ENCODE data around the gene SDR42E1. TPM values are rescaled to one million over a fixed set of nuclear protein-coding genes. Genes with fewer than 3 reads are reported as not detected.
"Not testable (repeated sequence)": the region's sequence is repeated elsewhere in the genome, so short reads cannot be mapped to it uniquely, and the experiment has no call there.

Gene SDR42E1
- total RNA-seq, 2 experiments from 2014 or later, result 12.0 to 12.4 TPM

GRCh38 chr16:81996664-81997509 lies 14.4 kb downstream of the SDR42E1 start:
- POLR2A ChIA-PET, result no interaction called here
- H3K27me3 Mint-ChIP-seq (ENCODE audit: low read depth), result no peaks in the 10 kb centered on the region
- no peak for DNase-seq
- no peaks in the 10 kb centered on the region for H3K9me3 Mint-ChIP-seq (ENCODE audit: insufficient read depth)
- no peak for ATAC-seq
- CTCF ChIA-PET, result interaction anchor here (1.1 to 1.3 kb wide), 2 partner anchors 78 to 233 kb away, joined by 3 read pairs; no protein-coding TSS in a partner anchor
- no peak overlapping the region for H3K4me3 Mint-ChIP-seq
- H3K4me1 Mint-ChIP-seq (ENCODE audit: low read depth), result no peaks in the 10 kb centered on the region
- no peak overlapping the region for H3K27ac Mint-ChIP-seq
- peaks cover 35% of the 10 kb centered on the region for H3K36me3 Mint-ChIP-seq (ENCODE audit: low read depth)

- no peaks in the 10 kb centered on the region for H3K9me3 Mint-ChIP-seq (ENCODE audit: insufficient read depth)
- peaks cover 29% of the 10 kb centered on the region for H3K36me3 Mint-ChIP-seq (ENCODE audit: low read depth)
- ChIA-PET POLR2A (no interaction called here), CTCF (no interaction called here)
- no peaks in the 10 kb centered on the region for H3K27me3 Mint-ChIP-seq (ENCODE audit: low read depth)
- no peak overlapping the region for H3K27ac Mint-ChIP-seq
- no peak for ATAC-seq
- DNase-seq, result no peak
- no peak overlapping the region for H3K4me3 Mint-ChIP-seq
- no peaks in the 10 kb centered on the region for H3K4me1 Mint-ChIP-seq (ENCODE audit: low read depth)
Measured at GRCh38 chr16:81995651-81996050, 15.6 kb downstream of the SDR42E1 start.

GRCh38 chr16:81994485-81994884 lies 16.8 kb downstream of the SDR42E1 start:
- Mint-ChIP-seq H3K4me1 (ENCODE audit: low read depth) (no peaks in the 10 kb centered on the region), H3K27me3 (ENCODE audit: low read depth) (no peaks in the 10 kb centered on the region), H3K4me3 (no peak overlapping the region), H3K9me3 (ENCODE audit: insufficient read depth) (no peaks in the 10 kb centered on the region), H3K36me3 (ENCODE audit: low read depth) (peaks cover 23% of the 10 kb centered on the region), H3K27ac (no peak overlapping the region)
- ATAC-seq (no peak), DNase-seq (no peak)
- CTCF ChIA-PET, result no interaction called here
- POLR2A ChIA-PET, result no interaction called here

GRCh38 chr16:81992859-81993258 lies 18.4 kb downstream of the SDR42E1 start:
- no peak overlapping the region for H3K4me3 Mint-ChIP-seq

GRCh38 chr16:81987706-81988105 lies 23.6 kb downstream of the SDR42E1 start:
- no peaks in the 10 kb centered on the region for H3K36me3 Mint-ChIP-seq (ENCODE audit: low read depth)
- no peaks in the 10 kb centered on the region for H3K9me3 Mint-ChIP-seq (ENCODE audit: insufficient read depth)
- H3K4me3 Mint-ChIP-seq, result no peak overlapping the region
- no peak overlapping the region for H3K27ac Mint-ChIP-seq
- no peaks in the 10 kb centered on the region for H3K4me1 Mint-ChIP-seq (ENCODE audit: low read depth)
- ChIA-PET CTCF (no interaction called here), POLR2A (no interaction called here)
- DNase-seq, result no peak
- H3K27me3 Mint-ChIP-seq (ENCODE audit: low read depth), result peaks cover 8% of the 10 kb centered on the region
- no peak for ATAC-seq

More at GRCh38 chr16:81992859-81993258, 18.4 kb downstream of the SDR42E1 start:
- POLR2A ChIA-PET, result no interaction called here
- ATAC-seq, result no peak
- no peak overlapping the region for H3K27ac Mint-ChIP-seq
- H3K4me1 Mint-ChIP-seq (ENCODE audit: low read depth), result no peaks in the 10 kb centered on the region
- H3K27me3 Mint-ChIP-seq (ENCODE audit: low read depth), result no peaks in the 10 kb centered on the region
- no peaks in the 10 kb centered on the region for H3K9me3 Mint-ChIP-seq (ENCODE audit: insufficient read depth)
- H3K36me3 Mint-ChIP-seq (ENCODE audit: low read depth), result peaks cover 11% of the 10 kb centered on the region
- CTCF ChIA-PET, result no interaction called here
- no peak for DNase-seq

- H3K27ac Mint-ChIP-seq, result no peak overlapping the region
- H3K27me3 Mint-ChIP-seq (ENCODE audit: low read depth), result peaks cover 10% of the 10 kb centered on the region
- H3K4me3 Mint-ChIP-seq, result no peak overlapping the region
- no peaks in the 10 kb centered on the region for H3K36me3 Mint-ChIP-seq (ENCODE audit: low read depth)
- ATAC-seq (no peak), DNase-seq (no peak)
- H3K9me3 Mint-ChIP-seq (ENCODE audit: insufficient read depth), result no peaks in the 10 kb centered on the region
- ChIA-PET POLR2A (no interaction called here), CTCF (no interaction called here)
- no peaks in the 10 kb centered on the region for H3K4me1 Mint-ChIP-seq (ENCODE audit: low read depth)
Measured at GRCh38 chr16:81987121-81987520, 24.1 kb downstream of the SDR42E1 start.

GRCh38 chr16:81977335-81977942 lies 33.8 kb downstream of the SDR42E1 start:
- ATAC-seq; H3K36me3 Mint-ChIP-seq (ENCODE audit: low read depth); CTCF ChIA-PET; DNase-seq; POLR2A ChIA-PET; H3K4me1 Mint-ChIP-seq (ENCODE audit: low read depth); H3K27ac Mint-ChIP-seq; H3K27me3 Mint-ChIP-seq (ENCODE audit: low read depth); H3K9me3 Mint-ChIP-seq (ENCODE audit: insufficient read depth); H3K4me3 Mint-ChIP-seq: not testable (repeated sequence)

GRCh38 chr16:81975637-81976036 lies 35.6 kb downstream of the SDR42E1 start:
- H3K4me3 Mint-ChIP-seq, result no peak overlapping the region
- CTCF ChIA-PET, result no interaction called here
- H3K4me1 Mint-ChIP-seq (ENCODE audit: low read depth), result no peaks in the 10 kb centered on the region
- no peak for DNase-seq
- no peaks in the 10 kb centered on the region for H3K36me3 Mint-ChIP-seq (ENCODE audit: low read depth)
- H3K9me3 Mint-ChIP-seq (ENCODE audit: insufficient read depth), result no peaks in the 10 kb centered on the region
- POLR2A ChIA-PET, result no interaction called here
- H3K27ac Mint-ChIP-seq, result no peak overlapping the region
- ATAC-seq, result no peak
- peaks cover 9% of the 10 kb centered on the region for H3K27me3 Mint-ChIP-seq (ENCODE audit: low read depth)

- no peaks in the 10 kb centered on the region for H3K9me3 Mint-ChIP-seq (ENCODE audit: insufficient read depth)
- H3K27ac Mint-ChIP-seq, result no peak overlapping the region
- no peaks in the 10 kb centered on the region for H3K4me1 Mint-ChIP-seq (ENCODE audit: low read depth)
- POLR2A ChIA-PET, result no interaction called here
- H3K4me3 Mint-ChIP-seq, result no peak overlapping the region
- DNase-seq, result no peak
- CTCF ChIA-PET, result no interaction called here
- peaks cover 14% of the 10 kb centered on the region for H3K27me3 Mint-ChIP-seq (ENCODE audit: low read depth)
- ATAC-seq, result no peak
- H3K36me3 Mint-ChIP-seq (ENCODE audit: low read depth), result no peaks in the 10 kb centered on the region
Measured at GRCh38 chr16:81973737-81974136, 37.5 kb downstream of the SDR42E1 start.

GRCh38 chr16:81971853-81972252 lies 39.4 kb downstream of the SDR42E1 start:
- Mint-ChIP-seq H3K36me3 (ENCODE audit: low read depth) (no peaks in the 10 kb centered on the region), H3K4me1 (ENCODE audit: low read depth) (no peaks in the 10 kb centered on the region), H3K27ac (no peak overlapping the region), H3K4me3 (no peak overlapping the region), H3K27me3 (ENCODE audit: low read depth) (peaks cover 23% of the 10 kb centered on the region), H3K9me3 (ENCODE audit: insufficient read depth) (no peaks in the 10 kb centered on the region)
- ATAC-seq (no peak), DNase-seq (no peak)
- POLR2A ChIA-PET, result no interaction called here
- CTCF ChIA-PET, result no interaction called here

GRCh38 chr16:81967358-81967757 lies 43.9 kb downstream of the SDR42E1 start:
- DNase-seq, result no peak
- H3K4me1 Mint-ChIP-seq (ENCODE audit: low read depth), result no peaks in the 10 kb centered on the region
- POLR2A ChIA-PET, result no interaction called here
- H3K27me3 Mint-ChIP-seq (ENCODE audit: low read depth), result peaks cover 26% of the 10 kb centered on the region
- no peak overlapping the region for H3K4me3 Mint-ChIP-seq
- H3K9me3 Mint-ChIP-seq (ENCODE audit: insufficient read depth), result no peaks in the 10 kb centered on the region
- ATAC-seq, result no peak
- CTCF ChIA-PET, result no interaction called here
- H3K36me3 Mint-ChIP-seq (ENCODE audit: low read depth), result no peaks in the 10 kb centered on the region
- H3K27ac Mint-ChIP-seq, result no peak overlapping the region

GRCh38 chr16:81964808-81965207 lies 46.5 kb downstream of the SDR42E1 start:
- Mint-ChIP-seq H3K27me3 (ENCODE audit: low read depth) (peaks cover 19% of the 10 kb centered on the region), H3K9me3 (ENCODE audit: insufficient read depth) (no peaks in the 10 kb centered on the region), H3K4me1 (ENCODE audit: low read depth) (no peaks in the 10 kb centered on the region), H3K36me3 (ENCODE audit: low read depth) (no peaks in the 10 kb centered on the region), H3K4me3 (no peak overlapping the region), H3K27ac (no peak overlapping the region)
- ATAC-seq, result no peak
- DNase-seq, result no peak
- ChIA-PET CTCF (no interaction called here), POLR2A (no interaction called here)

All from activated CD8-positive, alpha-beta T cell treated with anti-CD3 and anti-CD28 coated beads, Interleukin-2, amount 10 ng/mL, durations not matched to agents 7 days and 5 days (primary cell).